HG02571 (cell line): ENCODE measurements around the gene DNAJC5.
"Not testable (repeated sequence)": the region's sequence is repeated elsewhere in the genome, so short reads cannot be mapped to it uniquely, and the experiment has no call there.

Experiments used
- ATAC-seq: cut with Tn5 transposase; IDR thresholded peaks from one replicate; pipeline ENCODE4 v1.9.1; 2021; ENCODE audit warnings: mild to moderate bottlenecking, moderate library complexity; ENCODE audit not compliant: unreplicated experiment

Gene DNAJC5, protein sequence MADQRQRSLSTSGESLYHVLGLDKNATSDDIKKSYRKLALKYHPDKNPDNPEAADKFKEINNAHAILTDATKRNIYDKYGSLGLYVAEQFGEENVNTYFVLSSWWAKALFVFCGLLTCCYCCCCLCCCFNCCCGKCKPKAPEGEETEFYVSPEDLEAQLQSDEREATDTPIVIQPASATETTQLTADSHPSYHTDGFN

DNA sequence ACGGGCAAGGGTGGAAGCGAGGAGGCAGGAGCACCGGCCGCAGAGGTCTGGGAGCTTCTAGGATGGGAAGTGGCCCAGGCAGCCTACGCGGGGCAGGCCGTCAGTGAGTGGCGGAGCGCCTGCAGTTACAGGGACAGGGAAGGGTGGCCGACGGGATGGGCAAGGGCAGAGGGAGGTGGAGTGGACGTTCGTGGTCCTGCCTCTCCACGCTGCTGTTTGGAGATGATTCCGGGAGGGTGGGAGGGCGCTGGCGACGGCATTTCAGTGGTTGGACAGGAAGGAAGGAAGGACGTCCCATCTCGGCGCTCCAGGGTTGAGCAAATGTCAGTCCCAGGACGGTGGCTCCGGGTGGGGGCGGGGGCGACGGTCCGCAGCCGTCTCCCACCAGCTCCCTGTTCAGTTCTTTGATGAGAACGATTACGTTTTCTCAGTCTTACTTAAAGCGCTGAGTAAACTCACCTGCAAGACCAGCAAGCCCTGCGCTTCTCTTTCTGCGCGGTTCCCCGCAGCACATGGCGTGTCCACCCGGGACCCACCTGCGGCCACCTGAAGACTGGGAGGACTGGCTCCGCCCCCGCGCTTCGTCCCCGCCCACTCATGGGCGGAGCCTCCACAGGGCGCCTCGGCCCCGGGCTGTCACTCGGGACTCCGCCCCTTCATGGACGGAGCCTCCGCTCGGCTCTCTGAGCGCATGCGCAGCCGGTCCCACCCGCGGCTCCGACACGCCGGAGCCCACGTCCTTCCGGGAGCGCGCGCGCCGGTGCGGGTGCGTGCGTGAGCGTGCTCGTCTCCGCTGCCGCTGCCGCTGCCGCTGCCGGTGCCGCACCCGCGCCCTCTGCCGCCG lies at the start of gene DNAJC5:
Gene DNAJC5 (plus strand): TSS at position 769 of the 844 bp plus-strand sequence. CDS start 33,220 bp downstream, outside the sequence.
- ATAC-seq, result peak; percentile 79

DNA sequence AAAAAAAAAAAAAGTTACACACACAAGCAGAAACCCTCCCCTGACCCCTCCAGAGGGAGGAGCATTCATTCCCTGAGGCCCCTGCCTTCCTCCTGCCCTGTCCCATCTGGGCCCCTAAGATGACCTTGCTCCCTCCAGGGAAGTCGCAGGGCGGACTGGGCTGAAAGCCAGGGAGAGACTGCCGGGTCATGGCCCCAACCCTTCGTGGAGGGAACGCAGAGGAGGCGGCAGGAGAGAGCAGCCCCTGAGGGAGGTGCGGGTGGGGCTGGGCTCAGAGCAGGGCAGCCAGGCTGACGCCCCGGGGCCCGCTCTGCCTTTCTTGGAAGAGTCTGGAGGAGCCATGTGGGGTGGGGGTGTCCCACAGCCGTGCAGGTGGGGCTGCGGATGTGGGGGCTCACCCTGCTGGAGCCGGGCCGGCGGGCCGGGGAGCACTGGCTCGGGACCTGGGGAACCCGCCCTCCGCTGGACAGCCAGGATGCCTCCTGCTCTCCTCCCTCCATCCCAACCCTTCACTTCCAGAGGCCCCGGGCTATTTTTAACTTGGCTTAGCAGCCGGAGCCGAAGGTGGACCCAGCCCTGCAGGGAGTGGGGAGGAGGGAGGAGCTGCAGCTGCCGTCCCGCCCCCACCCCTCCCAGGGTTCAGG lies 48.7 kb upstream of the DNAJC5 start:
- ATAC-seq, result no peak

DNA sequence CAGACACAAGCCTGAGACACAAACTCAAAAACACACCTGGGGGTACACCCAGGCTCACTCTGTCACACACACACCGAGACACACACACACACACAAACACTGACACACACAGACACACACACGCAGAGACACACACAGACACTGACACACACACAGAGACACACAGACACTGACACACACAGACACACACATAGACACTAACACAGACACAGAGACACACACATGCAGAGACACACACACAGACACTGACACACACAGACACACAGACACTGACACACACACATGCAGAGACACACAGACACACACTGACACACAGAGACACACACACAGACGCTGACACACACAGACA lies 48.1 kb upstream of the DNAJC5 start:
- no peak for ATAC-seq

DNA sequence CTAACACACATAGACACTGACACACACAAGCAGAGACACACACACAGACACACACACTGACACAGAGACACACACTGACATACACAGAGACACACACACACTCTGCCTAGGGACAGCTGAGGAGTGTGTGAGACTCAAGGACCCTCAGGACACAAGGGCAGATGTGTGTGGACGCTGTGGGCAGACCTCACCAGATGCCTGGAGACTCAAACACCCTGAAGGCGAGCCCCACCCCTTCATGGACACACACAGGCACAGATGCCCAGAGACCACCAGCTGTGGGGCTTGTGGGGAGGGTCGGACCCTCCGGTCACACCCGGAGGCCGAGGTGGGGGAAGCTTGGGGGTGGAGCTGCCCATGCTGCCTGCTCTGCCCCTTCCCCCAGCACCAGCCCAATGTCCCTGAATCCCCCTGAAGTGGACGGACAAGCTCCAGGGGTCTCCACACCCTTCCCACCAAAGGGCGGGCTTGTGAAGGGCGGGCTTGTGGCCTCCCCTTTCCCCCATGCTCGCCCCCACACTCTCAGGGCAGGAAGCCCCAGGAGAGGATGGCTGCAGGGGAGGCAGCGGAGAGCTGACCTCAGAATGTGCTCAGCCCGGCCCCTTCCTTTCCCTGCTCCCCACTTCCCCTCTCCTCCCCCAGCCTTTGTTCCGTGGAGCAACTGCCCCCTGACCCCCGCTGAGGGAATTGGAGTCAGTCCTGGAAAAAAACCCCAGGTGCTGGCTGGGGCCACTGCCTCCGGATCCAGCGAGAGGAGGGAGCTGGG lies 47.5 kb upstream of the DNAJC5 start:
- ATAC-seq, result no peak

DNA sequence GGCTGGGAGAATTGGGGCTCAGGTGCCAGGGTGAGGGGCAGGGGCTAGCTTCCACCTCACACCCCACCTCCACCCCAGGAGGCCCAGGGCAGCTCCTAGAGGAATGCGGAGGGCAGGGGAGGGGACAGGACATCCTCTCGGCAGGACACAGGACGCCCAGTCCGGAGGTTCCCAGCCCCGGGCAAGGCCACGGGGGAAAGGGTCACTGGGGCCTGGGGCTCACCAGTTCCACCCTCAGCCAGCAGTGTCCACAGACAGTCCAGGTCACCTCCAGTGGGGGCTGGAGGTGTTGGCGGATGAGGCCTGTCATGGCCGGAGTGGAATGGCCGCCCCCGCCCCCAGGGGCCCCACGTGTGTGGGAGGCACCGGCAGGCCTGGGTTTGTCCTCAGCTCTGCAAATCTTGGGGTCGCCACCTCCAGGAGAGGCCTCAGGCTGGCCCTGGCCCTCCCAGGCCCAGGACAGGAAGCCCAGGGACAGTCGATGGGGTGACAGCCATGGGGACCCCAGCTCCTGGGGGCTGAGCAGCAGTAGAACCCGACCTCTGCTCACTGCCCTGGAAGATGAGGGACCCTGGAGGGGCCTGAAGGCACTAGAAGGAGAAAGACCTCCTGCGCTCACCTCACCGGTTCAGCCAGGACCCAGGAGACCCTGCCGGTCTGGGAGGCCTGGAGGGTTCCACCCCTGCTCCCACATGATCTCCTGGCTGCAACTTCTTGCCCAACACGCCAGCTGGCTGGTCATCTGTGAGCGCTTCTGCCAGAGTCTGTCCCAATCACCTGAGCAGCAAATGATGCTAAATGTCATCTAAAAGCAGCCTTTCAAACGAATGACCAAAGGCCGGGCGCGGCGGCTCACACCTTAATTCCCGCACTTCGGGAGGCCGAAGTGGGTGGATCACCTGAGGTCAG lies 46.7 kb upstream of the DNAJC5 start:
- ATAC-seq, result no peak

DNA sequence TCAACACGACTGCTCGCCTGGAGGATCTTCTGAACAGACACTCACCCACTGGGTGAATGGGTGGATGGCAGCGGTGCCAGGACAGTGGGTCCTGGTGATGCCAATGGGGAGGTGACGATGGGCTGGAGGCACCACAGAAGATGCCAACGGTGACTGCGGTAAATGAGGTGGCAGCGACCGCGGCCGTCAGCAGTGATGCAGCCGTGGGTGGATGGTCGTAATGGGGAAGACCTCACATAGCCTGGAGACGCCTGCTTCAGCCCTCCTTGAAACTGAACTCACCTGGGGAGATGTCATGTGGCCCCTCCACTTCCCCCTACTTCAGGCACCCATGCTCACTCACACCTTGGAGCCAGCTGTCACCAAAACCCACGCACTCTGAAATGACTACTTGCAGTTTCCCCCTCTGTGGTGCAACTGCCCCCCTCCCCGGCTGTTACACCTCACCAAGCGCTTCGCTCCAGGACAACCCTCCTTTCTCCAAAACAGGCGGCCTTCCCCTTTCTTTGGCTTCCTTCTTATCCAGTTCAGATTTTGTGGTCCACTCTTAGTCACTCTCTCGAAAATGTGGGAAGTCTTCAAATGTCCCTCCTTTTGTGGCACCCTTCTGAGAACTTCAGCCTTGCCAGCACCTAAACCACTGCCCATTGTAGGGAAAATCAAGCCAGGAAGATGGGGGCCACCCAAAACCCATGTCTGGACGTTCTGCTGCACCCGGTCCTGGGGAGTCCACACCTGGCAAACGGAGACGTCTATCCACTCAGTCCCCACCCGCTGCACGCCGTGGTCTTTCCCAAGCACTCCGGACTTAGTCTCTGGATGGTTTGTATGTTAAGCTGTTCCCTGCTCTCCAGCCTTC lies 44.0 kb upstream of the DNAJC5 start:
- peak; percentile 66 for ATAC-seq

DNA sequence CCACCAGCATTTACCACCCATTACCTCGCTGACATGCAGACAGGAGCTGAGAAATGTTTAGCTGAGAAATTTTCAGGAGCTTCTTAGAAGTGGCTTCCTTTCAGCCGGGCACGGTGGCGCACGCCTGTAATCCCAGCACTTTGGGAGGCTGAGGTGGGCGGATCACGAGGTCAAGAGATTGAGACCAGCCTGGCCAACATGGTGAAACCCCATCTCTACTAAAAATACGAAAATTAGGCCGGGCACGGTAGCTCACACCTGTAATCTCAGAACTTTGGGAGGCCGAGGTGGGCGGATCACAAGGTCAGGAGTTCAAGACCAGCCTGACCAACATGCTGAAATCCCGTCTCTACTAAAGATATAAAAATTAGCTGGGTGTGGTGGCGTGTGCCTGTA lies 43.4 kb upstream of the DNAJC5 start:
- not testable (repeated sequence) for ATAC-seq

DNA sequence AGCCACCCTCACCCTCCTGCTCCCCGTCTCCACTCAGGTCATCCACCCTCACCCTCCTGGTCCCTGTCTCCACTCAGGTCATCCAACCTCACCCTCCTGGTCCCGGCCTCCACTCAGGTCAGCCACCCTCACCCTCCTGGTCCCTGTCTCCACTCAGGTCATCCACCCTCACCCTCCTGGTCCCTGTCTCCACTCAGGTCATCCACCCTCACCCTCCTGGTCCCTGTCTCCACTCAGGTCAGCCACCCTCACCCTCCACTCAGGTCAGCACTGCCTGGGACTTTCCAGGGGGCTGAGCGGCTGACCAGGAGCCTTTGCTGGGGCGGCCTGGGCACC lies 41.2 kb upstream of the DNAJC5 start:
- ATAC-seq, result not testable (repeated sequence)

DNA sequence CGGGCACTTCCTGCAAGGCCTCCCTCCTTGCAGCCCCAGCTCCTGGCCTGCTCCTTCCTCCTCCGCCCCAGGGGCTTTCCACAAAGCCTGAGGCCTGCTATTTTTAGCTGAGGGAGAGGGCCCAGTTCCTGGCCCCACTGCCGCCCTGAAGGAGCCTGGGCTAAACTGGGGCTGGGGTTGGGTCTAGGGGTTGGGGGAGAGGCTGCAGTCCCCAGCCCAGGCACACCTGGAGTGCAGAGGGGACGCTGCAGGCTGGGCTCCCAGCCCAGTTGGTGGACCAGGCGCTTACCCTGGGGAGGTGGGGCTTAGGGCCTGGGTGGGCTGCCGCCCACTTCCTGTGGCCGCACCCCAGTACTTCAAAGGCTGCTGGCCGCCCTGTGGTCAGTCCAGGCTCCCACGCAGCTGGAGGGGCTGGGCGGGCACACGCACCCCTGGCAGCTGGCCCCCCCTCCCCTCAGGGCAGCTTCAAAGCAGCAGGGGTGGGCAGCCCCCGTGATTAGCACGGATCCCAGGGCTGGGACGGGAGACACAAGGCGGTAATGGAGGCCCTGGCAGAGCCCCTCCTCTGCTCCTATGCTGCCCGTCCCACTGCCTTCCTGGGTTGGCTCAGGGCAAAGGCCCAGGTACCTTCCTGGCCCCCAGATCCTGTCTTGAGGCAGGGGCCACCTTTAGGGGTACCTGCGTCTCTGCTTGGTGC lies 40.7 kb upstream of the DNAJC5 start:
- ATAC-seq, result no peak

DNA sequence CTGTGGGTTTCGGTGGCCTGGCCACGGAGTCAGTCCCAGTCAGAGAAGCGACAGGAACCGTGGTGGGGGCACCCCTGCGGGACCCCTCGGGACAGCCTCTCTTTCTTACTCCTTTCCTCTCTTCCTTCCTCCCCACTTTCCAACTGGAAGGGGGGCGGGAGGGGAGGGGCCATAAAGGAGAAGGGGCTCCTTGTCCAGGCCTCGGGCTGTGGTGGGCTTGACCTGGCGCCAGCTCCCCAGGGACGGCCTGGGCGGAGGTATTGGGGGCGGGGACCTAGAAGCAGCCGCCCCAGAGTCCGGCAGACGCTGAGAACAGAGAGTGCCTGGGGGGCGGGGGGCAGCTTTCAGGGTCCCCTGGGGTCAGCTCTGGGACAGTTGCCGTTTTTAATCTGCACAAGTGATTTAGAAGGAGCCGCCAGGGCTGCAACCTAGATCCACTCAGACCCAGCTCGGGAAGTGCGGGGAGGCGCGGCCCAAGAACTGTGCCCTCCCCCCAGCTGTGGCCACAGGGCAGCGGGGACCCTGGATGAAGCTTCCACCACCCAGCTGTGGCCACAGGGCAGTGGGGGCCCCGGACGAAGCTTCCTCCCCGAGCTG lies 40.1 kb upstream of the DNAJC5 start:
- no peak for ATAC-seq

DNA sequence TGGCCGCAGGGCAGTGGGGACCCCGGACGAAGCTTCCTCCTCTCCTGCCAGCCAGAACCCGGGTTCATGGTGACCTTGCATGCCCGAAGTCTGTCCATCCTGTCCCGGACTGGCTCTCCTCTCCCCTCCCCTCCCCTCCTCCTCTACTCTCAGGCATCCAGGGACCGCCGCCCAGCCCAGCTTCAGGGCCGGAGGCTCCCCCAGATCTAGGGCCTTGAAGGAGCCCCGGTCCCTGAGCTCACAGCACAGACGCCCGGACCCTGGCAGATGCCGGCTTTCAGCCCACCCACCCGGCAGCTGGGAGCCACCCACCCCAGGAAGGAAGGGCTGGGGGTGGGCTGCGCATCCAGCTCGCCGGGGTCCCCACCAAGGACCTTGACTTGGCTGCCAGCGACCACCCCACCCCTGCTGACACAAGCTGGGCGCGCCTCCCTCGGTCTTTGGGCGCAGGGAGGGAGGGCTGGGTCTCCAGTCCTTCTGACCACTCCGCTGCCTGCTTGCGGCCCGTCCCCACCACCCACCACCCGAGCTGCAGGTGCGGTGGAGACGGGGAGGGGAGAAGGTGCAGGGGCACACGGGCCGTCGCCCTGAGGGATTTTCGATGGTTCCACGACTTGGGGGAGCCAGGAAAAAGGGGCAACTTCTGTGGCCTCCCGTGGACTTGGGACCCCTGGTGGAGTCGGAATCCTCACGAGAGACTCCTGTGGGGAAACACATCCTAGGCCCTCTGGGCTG lies 39.4 kb upstream of the DNAJC5 start:
- no peak for ATAC-seq

DNA sequence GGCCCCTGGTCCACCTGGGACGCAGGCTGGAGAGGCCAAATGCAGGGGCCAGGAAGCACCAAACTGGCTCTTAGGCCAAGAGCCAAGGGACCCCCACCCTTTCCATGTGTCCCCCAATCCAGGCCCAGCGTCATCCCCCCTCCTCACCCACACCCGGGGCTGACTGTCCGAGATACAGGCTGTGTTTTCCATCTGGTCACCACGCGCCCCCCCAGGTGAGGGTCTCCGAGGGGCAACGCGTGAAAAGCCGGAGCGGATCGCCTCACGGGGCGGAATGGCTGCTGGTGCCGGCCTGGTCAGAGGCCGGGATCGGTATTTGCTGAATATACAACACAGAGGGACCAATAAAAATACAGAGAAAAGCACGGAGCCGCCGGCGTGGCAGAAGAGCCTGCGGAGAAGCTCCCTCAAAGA lies 38.8 kb upstream of the DNAJC5 start:
- no peak for ATAC-seq

DNA sequence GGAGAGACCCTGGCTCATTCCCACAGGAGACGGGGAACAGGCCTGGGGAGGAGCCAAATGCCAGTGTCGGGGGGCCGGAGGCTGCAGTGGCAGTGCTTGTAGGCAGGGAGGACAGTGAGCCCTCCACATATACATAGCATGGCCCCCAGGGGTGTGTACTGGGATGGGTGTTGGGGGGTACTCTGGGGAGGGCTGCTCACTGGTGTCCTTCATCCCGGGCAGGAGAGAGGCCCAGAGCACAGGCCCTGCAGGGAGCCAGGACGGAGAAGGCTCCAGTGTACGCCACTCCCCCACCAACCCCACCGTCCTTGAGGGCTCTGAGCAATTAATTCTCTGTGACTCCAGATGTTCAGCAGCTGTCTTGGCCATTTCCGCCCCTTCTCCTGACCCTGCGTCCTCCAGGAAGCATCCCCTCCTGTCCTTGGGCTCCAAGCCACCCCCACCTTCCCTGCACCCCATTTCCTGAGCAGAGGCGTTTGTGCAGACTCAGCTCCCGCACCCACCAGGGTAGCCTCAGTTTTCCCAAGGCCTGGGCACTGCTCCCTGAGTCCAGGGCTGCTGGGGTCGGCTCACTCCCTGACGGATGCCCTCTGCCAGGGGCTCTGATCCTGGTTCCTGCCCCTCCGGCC lies 37.0 kb upstream of the DNAJC5 start:
- no peak for ATAC-seq

DNA sequence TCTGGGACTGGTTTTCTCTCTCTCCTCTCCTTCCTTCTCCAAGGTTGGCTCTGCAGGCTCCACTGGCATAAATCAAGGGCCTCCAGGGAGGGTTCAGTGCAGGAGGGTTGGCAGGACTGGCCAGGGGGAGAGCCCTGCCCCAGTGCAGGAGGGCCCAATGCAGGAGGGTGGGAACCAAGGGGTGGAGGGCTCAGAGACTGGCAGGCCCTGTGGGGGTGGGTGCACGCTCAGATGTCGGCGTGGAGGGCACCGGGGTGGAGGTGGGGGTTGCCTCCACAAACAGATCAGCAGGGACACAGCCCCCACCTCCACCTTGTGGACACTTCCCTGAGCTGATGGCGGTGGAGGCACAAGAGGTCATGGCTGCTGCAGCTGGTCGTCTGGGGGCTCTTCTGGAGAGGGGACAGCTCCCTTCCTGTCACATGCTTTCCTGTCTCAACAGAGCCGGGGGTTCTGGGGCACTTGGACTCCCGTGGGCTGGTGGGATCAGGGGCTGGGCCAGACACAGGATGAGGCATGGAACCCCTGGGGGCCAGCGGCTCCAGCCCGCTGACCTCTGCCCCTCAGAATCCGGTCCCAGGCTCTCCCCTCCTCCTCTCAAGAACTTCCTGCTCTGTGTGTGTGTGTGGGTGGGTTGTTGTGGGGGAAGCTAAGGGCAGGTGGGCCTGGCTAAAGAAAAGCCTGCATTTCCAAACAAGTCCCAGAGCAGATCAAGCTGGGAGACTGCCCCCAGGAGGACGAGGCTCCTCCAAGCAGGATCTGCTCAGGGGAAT lies 36.3 kb upstream of the DNAJC5 start:
- ATAC-seq, result no peak

DNA sequence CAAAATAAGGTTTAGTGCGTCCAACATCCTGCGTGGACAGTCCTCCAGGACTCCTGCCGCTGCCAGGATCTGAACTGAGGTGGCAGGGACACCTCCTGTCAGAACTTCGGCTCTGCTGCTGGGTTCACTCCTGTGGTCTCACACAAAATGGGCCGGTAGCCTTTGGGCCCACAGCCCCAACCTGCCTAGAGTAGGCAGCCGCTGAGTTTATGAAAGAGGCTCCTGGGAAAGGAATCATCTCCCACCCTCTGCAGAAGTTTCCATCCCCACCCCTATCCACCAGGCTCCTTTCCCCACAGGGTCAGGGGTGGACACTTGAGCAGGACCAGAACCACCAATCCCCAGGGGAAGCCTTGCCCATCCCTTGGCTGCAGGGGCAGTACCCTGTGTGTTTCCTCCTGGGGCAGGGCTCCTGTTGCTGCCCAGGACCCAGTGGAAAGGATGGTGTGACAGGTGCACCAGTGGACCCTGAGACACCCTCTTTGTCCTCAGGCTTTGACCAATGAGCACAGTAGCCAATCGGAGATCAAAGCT lies 35.7 kb upstream of the DNAJC5 start:
- ATAC-seq, result no peak

DNA sequence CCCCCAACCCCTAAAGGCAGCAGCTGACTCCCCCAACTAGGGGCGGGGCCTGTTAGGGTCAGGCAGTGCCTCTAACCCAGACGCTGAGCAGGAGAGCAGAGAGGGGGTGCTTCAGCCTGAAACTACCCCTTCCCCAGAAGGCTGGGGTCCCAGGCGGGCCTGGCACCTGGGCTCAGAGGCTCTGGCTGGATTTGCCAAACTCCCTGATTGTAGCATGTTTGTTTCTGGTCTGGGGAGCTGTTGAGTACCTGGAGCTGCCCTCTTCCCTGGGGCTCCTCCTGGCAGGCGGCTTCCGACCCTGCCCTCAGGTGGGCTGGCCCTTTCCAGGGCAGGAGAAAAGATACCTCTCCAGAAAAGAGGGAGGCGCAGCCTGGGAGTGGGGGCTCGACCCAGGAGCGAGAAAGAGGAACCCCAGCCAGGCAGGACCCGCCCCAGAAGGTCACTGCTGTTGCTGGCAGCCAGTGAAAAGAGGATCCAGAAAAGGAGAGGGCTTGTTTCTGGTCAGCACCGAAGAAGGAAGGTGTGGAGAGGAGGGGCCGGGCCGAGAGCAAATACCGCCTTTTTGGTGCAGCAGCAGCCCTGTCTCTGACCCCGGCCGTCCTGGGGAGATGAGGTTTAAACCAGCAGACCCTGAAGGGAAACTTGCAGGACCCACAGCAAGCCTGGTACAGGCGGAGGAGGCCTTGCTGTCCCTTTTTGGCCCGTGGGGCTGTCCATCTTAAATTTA lies 34.4 kb upstream of the DNAJC5 start:
- ATAC-seq, result no peak
